Measurements from ENCODE around the gene GNPTAB.
"Not testable (repeated sequence)": the region's sequence is repeated elsewhere in the genome, so short reads cannot be mapped to it uniquely, and the experiment has no call there.

The GNPTAB gene

GRCh38 chr12:101830367-101831325 is at the start of gene GNPTAB:
GNPTAB (minus strand) TSS chr12:101830959; CDS start chr12:101830675, 284 bp downstream.
- DNase-seq (peak; percentile 96), ATAC-seq (peak; percentile 99)
- Mint-ChIP-seq H3K27me3 (no peaks in the 10 kb centered on the region), H3K4me1 (peaks cover 46% of the 10 kb centered on the region), H3K27ac (peak within 1 kb of the TSS; percentile 82), H3K4me3 (peak within 1 kb of the TSS; percentile 93), H3K9me3 (no peaks in the 10 kb centered on the region), H3K36me3 (ENCODE audit: low read depth) (peaks cover 4% of the 10 kb centered on the region)

GRCh38 chr12:101878243-101878821 is 47.6 kb upstream of the GNPTAB start:
- no peak for ATAC-seq
- Mint-ChIP-seq H3K27me3 (no peaks in the 10 kb centered on the region), H3K36me3 (ENCODE audit: low read depth) (peaks cover 2% of the 10 kb centered on the region), H3K9me3 (no peaks in the 10 kb centered on the region), H3K4me1 (peaks cover 22% of the 10 kb centered on the region), H3K27ac (peak overlapping the region; percentile 68), H3K4me3 (peak overlapping the region; percentile 88)
- DNase-seq, result no peak

GRCh38 chr12:101877806-101878242 is 47.1 kb upstream of the GNPTAB start:
- H3K4me1 Mint-ChIP-seq, result peaks cover 22% of the 10 kb centered on the region
- peak overlapping the region; percentile 68 for H3K27ac Mint-ChIP-seq
- no peaks in the 10 kb centered on the region for H3K27me3 Mint-ChIP-seq
- peaks cover 2% of the 10 kb centered on the region for H3K36me3 Mint-ChIP-seq (ENCODE audit: low read depth)
- ATAC-seq (peak; percentile 2), DNase-seq (no peak)
- peak overlapping the region; percentile 88 for H3K4me3 Mint-ChIP-seq
- H3K9me3 Mint-ChIP-seq, result no peaks in the 10 kb centered on the region

- ATAC-seq (peak; percentile 91), DNase-seq (peak; percentile 82)
- H3K27me3 Mint-ChIP-seq, result no peaks in the 10 kb centered on the region
- H3K4me1 Mint-ChIP-seq, result peaks cover 22% of the 10 kb centered on the region
- H3K27ac Mint-ChIP-seq, result peak within 1 kb of the TSS; percentile 69
- H3K4me3 Mint-ChIP-seq, result peak within 1 kb of the TSS; percentile 88
- no peaks in the 10 kb centered on the region for H3K9me3 Mint-ChIP-seq
- H3K36me3 Mint-ChIP-seq (ENCODE audit: low read depth), result peaks cover 2% of the 10 kb centered on the region
Observed at GRCh38 chr12:101876861-101877805, 46.4 kb upstream of the GNPTAB start, which contains the start of gene DRAM1. DRAM1 (plus strand) TSS chr12:101877580; CDS start chr12:101877790, 210 bp downstream.

- no peaks in the 10 kb centered on the region for H3K36me3 Mint-ChIP-seq (ENCODE audit: low read depth)
- H3K9me3 Mint-ChIP-seq, result no peaks in the 10 kb centered on the region
- peak overlapping the region; percentile 69 for H3K27ac Mint-ChIP-seq
Observed at GRCh38 chr12:101876322-101876860, 45.6 kb upstream of the GNPTAB start.

GRCh38 chr12:101875162-101875561 is 44.4 kb upstream of the GNPTAB start:
- Mint-ChIP-seq H3K27me3 (no peaks in the 10 kb centered on the region), H3K27ac (no peak overlapping the region), H3K4me3 (no peak overlapping the region), H3K4me1 (peaks cover 22% of the 10 kb centered on the region), H3K9me3 (no peaks in the 10 kb centered on the region), H3K36me3 (ENCODE audit: low read depth) (no peaks in the 10 kb centered on the region)
- no peak for ATAC-seq
- no peak for DNase-seq

More at GRCh38 chr12:101876322-101876860, 45.6 kb upstream of the GNPTAB start:
- peaks cover 22% of the 10 kb centered on the region for H3K4me1 Mint-ChIP-seq
- no peak for ATAC-seq
- H3K4me3 Mint-ChIP-seq, result peak overlapping the region; percentile 88
- no peaks in the 10 kb centered on the region for H3K27me3 Mint-ChIP-seq
- DNase-seq, result no peak

DNA sequence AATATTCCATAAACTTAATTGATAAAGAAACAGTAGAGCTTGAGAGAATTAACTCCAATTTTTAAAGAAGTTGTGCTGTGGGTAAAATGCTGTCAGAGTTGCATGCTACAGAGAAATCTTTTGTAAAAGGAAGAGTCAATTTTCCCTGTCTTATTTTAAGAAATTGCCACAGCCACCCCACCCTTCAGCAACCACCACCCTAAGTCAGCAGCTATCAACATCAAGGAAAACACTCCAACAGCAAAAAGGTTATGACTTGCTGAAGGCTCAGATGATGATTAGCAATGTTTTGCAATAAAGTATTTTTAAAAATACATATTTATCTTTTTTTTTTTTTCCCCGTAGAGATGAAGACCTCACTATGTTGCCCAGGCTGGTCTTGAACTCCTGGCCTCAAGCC is 40.2 kb upstream of the GNPTAB start:
- no peaks in the 10 kb centered on the region for H3K27me3 Mint-ChIP-seq
- DNase-seq (no peak), ATAC-seq (no peak)
- H3K4me1 Mint-ChIP-seq, result peaks cover 9% of the 10 kb centered on the region
- no peaks in the 10 kb centered on the region for H3K36me3 Mint-ChIP-seq (ENCODE audit: low read depth)
- no peaks in the 10 kb centered on the region for H3K9me3 Mint-ChIP-seq
- no peak overlapping the region for H3K4me3 Mint-ChIP-seq
- H3K27ac Mint-ChIP-seq, result no peak overlapping the region

- peaks cover 11% of the 10 kb centered on the region for H3K4me1 Mint-ChIP-seq
- not testable (repeated sequence) for H3K27me3 Mint-ChIP-seq; ATAC-seq; H3K36me3 Mint-ChIP-seq (ENCODE audit: low read depth); H3K4me3 Mint-ChIP-seq; H3K27ac Mint-ChIP-seq; DNase-seq; H3K9me3 Mint-ChIP-seq
Observed at GRCh38 chr12:101867619-101868018, 36.9 kb upstream of the GNPTAB start.

GRCh38 chr12:101866615-101867373 is 36.0 kb upstream of the GNPTAB start:
- DNase-seq (no peak), ATAC-seq (no peak)
- no peak overlapping the region for H3K27ac Mint-ChIP-seq
- H3K4me3 Mint-ChIP-seq, result no peak overlapping the region
- no peaks in the 10 kb centered on the region for H3K9me3 Mint-ChIP-seq
- peaks cover 11% of the 10 kb centered on the region for H3K4me1 Mint-ChIP-seq
- no peaks in the 10 kb centered on the region for H3K36me3 Mint-ChIP-seq (ENCODE audit: low read depth)
- peaks cover 4% of the 10 kb centered on the region for H3K27me3 Mint-ChIP-seq

DNA sequence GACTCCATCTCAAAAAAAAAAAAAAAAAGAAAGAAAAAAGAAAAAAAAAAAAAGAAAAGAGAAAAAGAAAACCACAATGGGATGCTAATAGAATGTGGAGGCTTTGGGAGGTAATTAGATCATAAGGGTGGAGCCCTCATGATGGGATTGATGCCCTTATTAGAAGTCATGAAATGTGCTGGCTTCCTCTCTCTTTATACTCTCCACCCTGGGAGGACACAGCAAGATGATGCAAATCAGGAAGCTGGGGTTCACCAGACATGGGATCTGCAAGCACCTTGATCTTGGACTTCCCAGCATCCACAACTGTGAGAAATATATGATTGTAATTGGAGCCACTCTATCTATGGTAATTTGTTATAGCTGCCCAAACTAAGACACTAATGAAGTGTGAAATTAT is 33.2 kb upstream of the GNPTAB start:
- H3K9me3 Mint-ChIP-seq, result no peaks in the 10 kb centered on the region
- peaks cover 4% of the 10 kb centered on the region for H3K27me3 Mint-ChIP-seq
- no peak overlapping the region for H3K27ac Mint-ChIP-seq
- no peak overlapping the region for H3K4me3 Mint-ChIP-seq
- H3K4me1 Mint-ChIP-seq, result peaks cover 24% of the 10 kb centered on the region
- DNase-seq, result no peak
- H3K36me3 Mint-ChIP-seq (ENCODE audit: low read depth), result no peaks in the 10 kb centered on the region
- ATAC-seq, result no peak

- Mint-ChIP-seq H3K36me3 (ENCODE audit: low read depth) (no peaks in the 10 kb centered on the region), H3K4me1 (peaks cover 25% of the 10 kb centered on the region), H3K4me3 (no peak overlapping the region), H3K9me3 (no peaks in the 10 kb centered on the region), H3K27me3 (peaks cover 4% of the 10 kb centered on the region), H3K27ac (no peak overlapping the region)
- ATAC-seq, result no peak
- no peak for DNase-seq
Observed at GRCh38 chr12:101862245-101862644, 31.5 kb upstream of the GNPTAB start.

- not testable (repeated sequence) for H3K27ac Mint-ChIP-seq; H3K9me3 Mint-ChIP-seq; H3K27me3 Mint-ChIP-seq; DNase-seq; H3K36me3 Mint-ChIP-seq (ENCODE audit: low read depth); H3K4me3 Mint-ChIP-seq; ATAC-seq
- H3K4me1 Mint-ChIP-seq, result peaks cover 25% of the 10 kb centered on the region
Observed at GRCh38 chr12:101861688-101862087, 30.9 kb upstream of the GNPTAB start.

All from activated naive CD8-positive, alpha-beta T cell treated with anti-CD3 and anti-CD28 coated beads, Interleukin-2, amount 50 U/mL, for 24 hours (primary cell).